ENCODE data around the gene HTR3E. TPM values are rescaled to one million over a fixed set of nuclear protein-coding genes. Genes with fewer than 3 reads are reported as not detected.

The HTR3E gene
- total RNA-seq, 2 experiments from 2014 or later, result not detected

DNA sequence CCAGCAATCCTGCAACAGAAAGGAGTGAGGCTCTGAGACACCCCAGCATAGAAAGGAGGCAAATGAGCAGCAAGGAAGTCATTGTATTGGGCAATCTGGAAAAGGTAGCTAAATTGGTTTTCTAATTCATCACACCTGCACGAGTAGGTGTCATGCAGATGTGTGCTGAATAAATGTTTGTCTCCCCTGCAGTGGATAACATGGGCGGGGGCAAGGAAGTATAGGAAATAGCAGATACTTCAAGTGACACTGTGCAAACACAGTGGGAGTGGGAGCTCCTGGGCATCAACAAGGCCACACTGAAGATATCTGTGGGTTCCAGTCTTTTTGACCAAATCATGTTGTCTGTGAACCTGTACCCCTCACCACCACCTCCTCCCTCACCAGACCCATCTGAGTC lies 14.4 kb upstream of the HTR3E start:
- intact Hi-C loops (cut with micrococcal nuclease; ENCODE audit: unreplicated experiment), result no loop called here
- no peaks in the 10 kb centered on the region for H4K20me1 ChIP-seq (ENCODE audit: insufficient read depth, low read length)
- TF ChIP-seq, protein P1, sequence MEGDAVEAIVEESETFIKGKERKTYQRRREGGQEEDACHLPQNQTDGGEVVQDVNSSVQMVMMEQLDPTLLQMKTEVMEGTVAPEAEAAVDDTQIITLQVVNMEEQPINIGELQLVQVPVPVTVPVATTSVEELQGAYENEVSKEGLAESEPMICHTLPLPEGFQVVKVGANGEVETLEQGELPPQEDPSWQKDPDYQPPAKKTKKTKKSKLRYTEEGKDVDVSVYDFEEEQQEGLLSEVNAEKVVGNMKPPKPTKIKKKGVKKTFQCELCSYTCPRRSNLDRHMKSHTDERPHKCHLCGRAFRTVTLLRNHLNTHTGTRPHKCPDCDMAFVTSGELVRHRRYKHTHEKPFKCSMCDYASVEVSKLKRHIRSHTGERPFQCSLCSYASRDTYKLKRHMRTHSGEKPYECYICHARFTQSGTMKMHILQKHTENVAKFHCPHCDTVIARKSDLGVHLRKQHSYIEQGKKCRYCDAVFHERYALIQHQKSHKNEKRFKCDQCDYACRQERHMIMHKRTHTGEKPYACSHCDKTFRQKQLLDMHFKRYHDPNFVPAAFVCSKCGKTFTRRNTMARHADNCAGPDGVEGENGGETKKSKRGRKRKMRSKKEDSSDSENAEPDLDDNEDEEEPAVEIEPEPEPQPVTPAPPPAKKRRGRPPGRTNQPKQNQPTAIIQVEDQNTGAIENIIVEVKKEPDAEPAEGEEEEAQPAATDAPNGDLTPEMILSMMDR (conservative IDR thresholded peaks at IDR 0.05; ENCODE audit: low read length), result no peak
- TF ChIP-seq EZH2phosphoT487 (IDR thresholded peaks at IDR 0.05; ENCODE audit: borderline replicate concordance, low read depth, low read length), result no peak

GRCh38 chr3:184085389-184085852 lies 11.4 kb upstream of the HTR3E start:
- CTCF ChIA-PET (ENCODE audit: unreplicated experiment), result no interaction called here
- Histone ChIP-seq H3K36me3 (ENCODE audit: insufficient read depth, low read length) (no peaks in the 10 kb centered on the region), H2AFZ (ENCODE audit: low read length) (no peak overlapping the region), H3K27ac (ENCODE audit: low read depth, low read length, poor library complexity, severe bottlenecking) (no peak overlapping the region), H3K79me2 (ENCODE audit: insufficient read depth, low read depth, low read length) (no peaks in the 10 kb centered on the region), H3K9me2 (ENCODE audit: insufficient read depth, low read length) (no peaks in the 10 kb centered on the region), H3K4me3 (ENCODE audit: low read depth, low read length, poor library complexity, severe bottlenecking) (no peak overlapping the region), H3K4me1 (ENCODE audit: insufficient read depth, low read length, poor library complexity, severe bottlenecking) (no peaks in the 10 kb centered on the region), H3K4me2 (ENCODE audit: low read length) (no peak overlapping the region), H3K9me3 (ENCODE audit: low read length) (no peaks in the 10 kb centered on the region), H4K20me1 (ENCODE audit: insufficient read depth, low read length) (no peaks in the 10 kb centered on the region)
- POLR2A ChIA-PET, result no interaction called here
- BruUV-seq (replicated peaks), result no TSS peak
- TF ChIP-seq, protein P1 (conservative IDR thresholded peaks at IDR 0.05; ENCODE audit: low read length), result no peak
- TF ChIP-seq EZH2phosphoT487 (IDR thresholded peaks at IDR 0.05; ENCODE audit: borderline replicate concordance, low read depth, low read length), result no peak
- no peak for DNase-seq (ENCODE audit: low spot score)
- intact Hi-C loops (cut with micrococcal nuclease; ENCODE audit: unreplicated experiment), result no loop called here

More for the DNA sequence above, 14.4 kb upstream of the HTR3E start:
- Histone ChIP-seq H3K4me2 (ENCODE audit: low read length) (no peak overlapping the region), H3K9me2 (ENCODE audit: insufficient read depth, low read length) (no peaks in the 10 kb centered on the region), H3K4me1 (ENCODE audit: insufficient read depth, low read length, poor library complexity, severe bottlenecking) (no peaks in the 10 kb centered on the region), H3K27ac (ENCODE audit: low read depth, low read length, poor library complexity, severe bottlenecking) (no peak overlapping the region), H3K4me3 (ENCODE audit: low read depth, low read length, poor library complexity, severe bottlenecking) (no peak overlapping the region), H3K9me3 (ENCODE audit: low read length) (no peaks in the 10 kb centered on the region), H3K79me2 (ENCODE audit: insufficient read depth, low read depth, low read length) (no peaks in the 10 kb centered on the region), H2AFZ (ENCODE audit: low read length) (no peak overlapping the region), H3K36me3 (ENCODE audit: insufficient read depth, low read length) (no peaks in the 10 kb centered on the region)
- no peak for DNase-seq (ENCODE audit: low spot score)
- ChIA-PET CTCF (ENCODE audit: unreplicated experiment) (no interaction called here), POLR2A (no interaction called here)
- no TSS peak for BruUV-seq (replicated peaks)

DNA sequence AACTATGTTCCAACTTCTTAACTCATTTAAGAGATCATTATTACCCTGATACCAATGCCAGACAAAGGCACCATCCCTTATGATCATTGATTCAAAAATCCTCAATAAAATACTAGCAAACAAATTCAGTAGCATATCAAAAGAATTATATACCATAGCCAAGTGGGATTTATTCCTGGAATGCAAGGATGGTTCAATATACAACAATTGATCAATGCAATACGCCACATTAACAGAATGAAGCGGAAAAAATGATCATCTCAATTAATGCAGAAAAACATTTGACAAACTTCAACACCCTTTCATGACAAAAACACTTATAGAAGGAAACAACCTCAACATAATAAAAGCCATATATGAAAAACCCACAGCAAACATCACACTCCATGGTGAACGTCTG lies 4.7 kb upstream of the HTR3E start:
- no TSS peak for BruUV-seq (replicated peaks)
- Histone ChIP-seq H2AFZ (ENCODE audit: low read length) (no peak overlapping the region), H3K79me2 (ENCODE audit: insufficient read depth, low read depth, low read length) (no peaks in the 10 kb centered on the region), H3K36me3 (ENCODE audit: insufficient read depth, low read length) (no peaks in the 10 kb centered on the region), H3K9me2 (ENCODE audit: insufficient read depth, low read length) (no peaks in the 10 kb centered on the region), H3K4me1 (ENCODE audit: insufficient read depth, low read length, poor library complexity, severe bottlenecking) (no peaks in the 10 kb centered on the region), H3K4me2 (ENCODE audit: low read length) (no peak overlapping the region), H4K20me1 (ENCODE audit: insufficient read depth, low read length) (no peaks in the 10 kb centered on the region), H3K4me3 (ENCODE audit: low read depth, low read length, poor library complexity, severe bottlenecking) (no peak overlapping the region), H3K27ac (ENCODE audit: low read depth, low read length, poor library complexity, severe bottlenecking) (no peak overlapping the region), H3K9me3 (ENCODE audit: low read length) (peaks cover 7% of the 10 kb centered on the region)
- ChIA-PET POLR2A (no interaction called here), CTCF (ENCODE audit: unreplicated experiment) (no interaction called here)
- no peak for TF ChIP-seq EZH2phosphoT487 (IDR thresholded peaks at IDR 0.05; ENCODE audit: borderline replicate concordance, low read depth, low read length)
- TF ChIP-seq, protein P1 (conservative IDR thresholded peaks at IDR 0.05; ENCODE audit: low read length), result no peak
- intact Hi-C loops (cut with micrococcal nuclease; ENCODE audit: unreplicated experiment), result no loop called here
- DNase-seq (ENCODE audit: low spot score), result no peak

Data from OCI-LY7 (cell line).